Measurements from ENCODE around the gene SLC24A3.

The SLC24A3 gene

GRCh38 chr20:19272976-19273654 is 60.7 kb downstream of the SLC24A3 start:
- DNase-seq: no peak

GRCh38 chr20:19274001-19274400 is 61.6 kb downstream of the SLC24A3 start:
- no peak for DNase-seq

GRCh38 chr20:19274412-19275015 is 62.1 kb downstream of the SLC24A3 start:
- no peak for DNase-seq

GRCh38 chr20:19275038-19275629 is 62.7 kb downstream of the SLC24A3 start:
- no peak for DNase-seq

- peak in 2 of 3 experiments; percentile 3 to 27 for DNase-seq
Measured at GRCh38 chr20:19275630-19276071, 63.2 kb downstream of the SLC24A3 start.

- DNase-seq: no peak
Measured at GRCh38 chr20:19277381-19277780, 64.9 kb downstream of the SLC24A3 start.

- DNase-seq: no peak
Measured at GRCh38 chr20:19283490-19284025, 71.1 kb downstream of the SLC24A3 start.

GRCh38 chr20:19284400-19285178 is 72.1 kb downstream of the SLC24A3 start:
- peak in 1 of 3 experiments; percentile 12 for DNase-seq

GRCh38 chr20:19285436-19285835 is 73.0 kb downstream of the SLC24A3 start:
- DNase-seq: no peak

GRCh38 chr20:19288061-19288460 is 75.6 kb downstream of the SLC24A3 start:
- no peak for DNase-seq

GRCh38 chr20:19288636-19289035 is 76.2 kb downstream of the SLC24A3 start:
- no peak for DNase-seq

- no peak for DNase-seq
Measured at GRCh38 chr20:19289451-19289850, 77.0 kb downstream of the SLC24A3 start.

GRCh38 chr20:19291024-19291817 is 78.8 kb downstream of the SLC24A3 start:
- DNase-seq: no peak

- no peak for DNase-seq
Measured at GRCh38 chr20:19291818-19292132, 79.3 kb downstream of the SLC24A3 start.

- DNase-seq: no peak
Measured at GRCh38 chr20:19292254-19292653, 79.8 kb downstream of the SLC24A3 start.

GRCh38 chr20:19295076-19295475 is 82.6 kb downstream of the SLC24A3 start:
- no peak for DNase-seq

GRCh38 chr20:19298652-19299051 is 86.2 kb downstream of the SLC24A3 start:
- DNase-seq: no peak

GRCh38 chr20:19300395-19300794 is 88.0 kb downstream of the SLC24A3 start:
- no peak for DNase-seq

- DNase-seq: no peak
Measured at GRCh38 chr20:19301142-19301541, 88.7 kb downstream of the SLC24A3 start.

- no peak for DNase-seq
Measured at GRCh38 chr20:19301843-19302242, 89.4 kb downstream of the SLC24A3 start.

GRCh38 chr20:19302714-19303113 is 90.3 kb downstream of the SLC24A3 start:
- no peak for DNase-seq

GRCh38 chr20:19304389-19304788 is 91.9 kb downstream of the SLC24A3 start:
- no peak for DNase-seq
